ENCODE results near the gene PLCB3.

GRCh38 chr11:64296830-64297698 lies 45.7 kb downstream of the PLCB3 start:
- TF ChIP-seq, protein P1, sequence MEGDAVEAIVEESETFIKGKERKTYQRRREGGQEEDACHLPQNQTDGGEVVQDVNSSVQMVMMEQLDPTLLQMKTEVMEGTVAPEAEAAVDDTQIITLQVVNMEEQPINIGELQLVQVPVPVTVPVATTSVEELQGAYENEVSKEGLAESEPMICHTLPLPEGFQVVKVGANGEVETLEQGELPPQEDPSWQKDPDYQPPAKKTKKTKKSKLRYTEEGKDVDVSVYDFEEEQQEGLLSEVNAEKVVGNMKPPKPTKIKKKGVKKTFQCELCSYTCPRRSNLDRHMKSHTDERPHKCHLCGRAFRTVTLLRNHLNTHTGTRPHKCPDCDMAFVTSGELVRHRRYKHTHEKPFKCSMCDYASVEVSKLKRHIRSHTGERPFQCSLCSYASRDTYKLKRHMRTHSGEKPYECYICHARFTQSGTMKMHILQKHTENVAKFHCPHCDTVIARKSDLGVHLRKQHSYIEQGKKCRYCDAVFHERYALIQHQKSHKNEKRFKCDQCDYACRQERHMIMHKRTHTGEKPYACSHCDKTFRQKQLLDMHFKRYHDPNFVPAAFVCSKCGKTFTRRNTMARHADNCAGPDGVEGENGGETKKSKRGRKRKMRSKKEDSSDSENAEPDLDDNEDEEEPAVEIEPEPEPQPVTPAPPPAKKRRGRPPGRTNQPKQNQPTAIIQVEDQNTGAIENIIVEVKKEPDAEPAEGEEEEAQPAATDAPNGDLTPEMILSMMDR (conservative IDR thresholded peaks at IDR 0.05; ENCODE audit: low read depth, low read length): no peak
- no peak for TF ChIP-seq EZH2phosphoT487 (IDR thresholded peaks at IDR 0.05; ENCODE audit: borderline replicate concordance, low read length)
